NB4 (cell line): Measurements from ENCODE around the gene LSM6.

Experiments used
- CTCF ChIP-seq: IDR thresholded peaks from one replicate; pipeline ENCODE4 v1.5.1; 2012; ENCODE audit warnings: low read depth, low read length
- POLR2A ChIP-seq: IDR thresholded peaks from 2 replicates; pipeline ENCODE4 v1.6.1; 2011; ENCODE audit warnings: mild to moderate bottlenecking; ENCODE audit not compliant: insufficient read length; ENCODE audit errors: extremely low read depth

DNA sequence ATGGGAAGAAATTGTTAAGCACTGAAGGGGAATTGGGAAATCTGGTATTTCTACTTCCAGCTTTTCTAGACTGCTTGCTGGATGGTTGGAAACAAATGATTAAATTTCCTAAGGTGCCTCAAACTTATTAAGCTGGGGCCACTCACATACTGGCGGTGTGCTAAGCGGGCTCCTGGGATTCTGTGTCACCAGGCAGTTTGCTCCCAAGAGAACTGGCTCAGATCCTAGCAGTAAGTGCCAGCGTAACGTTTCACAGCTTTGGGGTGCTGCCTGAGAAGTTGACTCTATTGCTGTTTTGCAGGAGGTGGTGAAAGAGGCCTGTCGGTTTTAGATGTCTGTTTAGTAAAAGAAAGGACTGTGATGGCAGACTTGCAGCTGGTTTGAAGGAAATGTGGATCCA lies 31.9 kb downstream of the LSM6 start:
- TF ChIP-seq CTCF (no peak), POLR2A (no peak)
